K562 (cell line): ENCODE measurements around the gene CPED1. TPM values are rescaled to one million over a fixed set of nuclear protein-coding genes. Genes with fewer than 3 reads are reported as not detected.

Experiments
- KLF10 ChIP-seq: fragments of 250-450 bp; sonication (Bioruptor Pico); IDR thresholded peaks from 2 replicates; pipeline ENCODE4 v1.6.1; 2021; ENCODE audit warnings: matching md5 sums
- MCM5 ChIP-seq: fragments of 450-650 bp; IDR thresholded peaks from 2 replicates; pipeline ENCODE4 v1.6.1; 2016; ENCODE audit warnings: low read depth
- RBM25 ChIP-seq: fragments of 200-400 bp; formaldehyde crosslinking; IDR thresholded peaks from 2 replicates; pipeline ENCODE4 v1.6.1; 2018; ENCODE audit warnings: low read length, low read depth, moderate library complexity; ENCODE audit not compliant: severe bottlenecking
- SRSF3 ChIP-seq: fragments of 200-400 bp; formaldehyde crosslinking; IDR thresholded peaks from 2 replicates; pipeline ENCODE4 v1.6.1; 2016; ENCODE audit warnings: mild to moderate bottlenecking, low read length, moderate library complexity; ENCODE audit not compliant: insufficient read depth
- ZBTB11 ChIP-seq, 3 experiments: fragments of 200-800 bp in 1 of 3; fragments of 250-450 bp in 1 of 3; fragments of 450-650 bp in 1 of 3; sonication (Bioruptor Pico) in 1 of 3; sonication (Bioruptor generic) in 1 of 3; formaldehyde crosslinking in 1 of 3; IDR thresholded peaks; 2 replicates each; pipeline versions ENCODE4 v1.6.1 to v1.8.0; 2016 to 2022; ENCODE audit warnings: mild to moderate bottlenecking in 2 of 3, missing genetic modification characterization in 2 of 3, missing compliant biosample characterization in 1 of 3, moderate library complexity in 1 of 3
- polyA plus RNA-seq, 8 experiments: library from polyadenylated mRNA; depleted of rRNA in 4 of 8; stranded (reverse) in 5 of 8; unstranded in 3 of 8; fragments of >200 nt; fragmentation: Nextera tagmentation in 2 of 8; fragmentation: Illumina TruSeq in 1 of 8; extraction: Ambion mirVana in 2 of 8; extraction: Trizol in 1 of 8; gene quantifications; 2 replicates each; pipeline versions ENCODE4 v1.2.1 to v1.2.3, GENCODE V29; 2011 to 2014; ENCODE audit warnings: inconsistent platforms in 1 of 8, missing spikeins in 1 of 8
- total RNA-seq, 7 experiments: library from RNA; depleted of rRNA in 6 of 7; stranded (reverse); fragments of >200 nt in 6 of 7; fragmentation: Illumina TruSeq in 2 of 7; extraction: Trizol in 2 of 7; gene quantifications; 2 replicates each; pipeline versions ENCODE4 v1.2.1 to v1.2.3, GENCODE V29; 2011 to 2021; ENCODE audit warnings: low replicate concordance in 1 of 7
- TF ChIP-seq, protein P1 (sequence below): fragments of 450-650 bp; formaldehyde crosslinking; IDR thresholded peaks from 2 replicates; pipeline ENCODE4 v1.4.0; 2020; ENCODE audit warnings: mild to moderate bottlenecking, mixed read lengths
- TF ChIP-seq, protein P2 (sequence below): fragments of 450-650 bp; IDR thresholded peaks from 2 replicates; pipeline ENCODE4 v1.6.1; 2016; ENCODE audit warnings: mild to moderate bottlenecking, moderate library complexity
- TF ChIP-seq, protein P3 (sequence below): sonication (generic); formaldehyde crosslinking; IDR thresholded peaks from 2 replicates; pipeline ENCODE4 v1.8.0; 2022; ENCODE audit warnings: mild to moderate bottlenecking, missing genetic modification reagents

CPED1 gene
- total and polyA plus RNA-seq, 9 of the 15 experiments (the other 6 are each of a cell fraction or from before 2014, with no cell fraction given) = 195 to 393 (median 290) TPM

DNA sequence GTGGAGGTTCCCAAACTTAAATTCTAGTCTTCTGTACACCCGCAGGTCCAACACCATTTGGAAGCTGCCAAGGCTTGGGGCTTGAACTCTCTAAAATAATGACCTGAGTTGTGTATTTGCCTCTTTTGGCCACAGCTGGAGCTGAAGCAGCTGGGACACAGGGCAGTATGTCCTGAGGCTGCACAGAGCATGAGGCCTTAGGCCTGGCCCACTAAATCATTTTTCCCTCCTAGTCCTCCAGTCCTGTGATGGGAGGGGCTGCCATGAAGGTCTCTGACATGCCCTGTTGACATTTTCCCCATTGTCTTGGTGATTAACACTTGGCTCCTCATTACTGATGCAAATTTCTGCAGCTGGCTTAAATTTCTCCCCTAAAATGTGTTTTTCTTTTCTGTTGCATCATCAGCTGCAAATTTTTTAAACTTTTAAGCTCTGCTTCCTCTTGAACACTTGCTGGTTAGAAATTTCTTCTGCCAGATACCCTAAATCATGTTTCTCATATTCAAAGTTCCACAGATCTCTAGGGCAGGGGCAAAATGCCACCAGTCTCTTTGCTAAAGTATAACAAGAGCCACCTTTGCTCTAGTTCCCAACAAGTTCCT lies 296.7 kb downstream of the CPED1 start (continued):
- TF ChIP-seq MCM5 (no peak), RBM25 (no peak), KLF10 (CRISPR knock-in tag) (no peak), ZBTB11 (CRISPR knock-in tag; IDR thresholded peaks at IDR 0.05) (no peak), SRSF3 (no peak)
- TF ChIP-seq, protein P1, sequence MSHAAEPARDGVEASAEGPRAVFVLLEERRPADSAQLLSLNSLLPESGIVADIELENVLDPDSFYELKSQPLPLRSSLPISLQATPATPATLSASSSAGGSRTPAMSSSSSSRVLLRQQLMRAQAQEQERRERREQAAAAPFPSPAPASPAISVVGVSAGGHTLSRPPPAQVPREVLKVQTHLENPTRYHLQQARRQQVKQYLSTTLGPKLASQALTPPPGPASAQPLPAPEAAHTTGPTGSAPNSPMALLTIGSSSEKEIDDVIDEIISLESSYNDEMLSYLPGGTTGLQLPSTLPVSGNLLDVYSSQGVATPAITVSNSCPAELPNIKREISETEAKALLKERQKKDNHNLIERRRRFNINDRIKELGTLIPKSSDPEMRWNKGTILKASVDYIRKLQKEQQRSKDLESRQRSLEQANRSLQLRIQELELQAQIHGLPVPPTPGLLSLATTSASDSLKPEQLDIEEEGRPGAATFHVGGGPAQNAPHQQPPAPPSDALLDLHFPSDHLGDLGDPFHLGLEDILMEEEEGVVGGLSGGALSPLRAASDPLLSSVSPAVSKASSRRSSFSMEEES (CRISPR knock-in tag) = no peak
- TF ChIP-seq, protein P2, sequence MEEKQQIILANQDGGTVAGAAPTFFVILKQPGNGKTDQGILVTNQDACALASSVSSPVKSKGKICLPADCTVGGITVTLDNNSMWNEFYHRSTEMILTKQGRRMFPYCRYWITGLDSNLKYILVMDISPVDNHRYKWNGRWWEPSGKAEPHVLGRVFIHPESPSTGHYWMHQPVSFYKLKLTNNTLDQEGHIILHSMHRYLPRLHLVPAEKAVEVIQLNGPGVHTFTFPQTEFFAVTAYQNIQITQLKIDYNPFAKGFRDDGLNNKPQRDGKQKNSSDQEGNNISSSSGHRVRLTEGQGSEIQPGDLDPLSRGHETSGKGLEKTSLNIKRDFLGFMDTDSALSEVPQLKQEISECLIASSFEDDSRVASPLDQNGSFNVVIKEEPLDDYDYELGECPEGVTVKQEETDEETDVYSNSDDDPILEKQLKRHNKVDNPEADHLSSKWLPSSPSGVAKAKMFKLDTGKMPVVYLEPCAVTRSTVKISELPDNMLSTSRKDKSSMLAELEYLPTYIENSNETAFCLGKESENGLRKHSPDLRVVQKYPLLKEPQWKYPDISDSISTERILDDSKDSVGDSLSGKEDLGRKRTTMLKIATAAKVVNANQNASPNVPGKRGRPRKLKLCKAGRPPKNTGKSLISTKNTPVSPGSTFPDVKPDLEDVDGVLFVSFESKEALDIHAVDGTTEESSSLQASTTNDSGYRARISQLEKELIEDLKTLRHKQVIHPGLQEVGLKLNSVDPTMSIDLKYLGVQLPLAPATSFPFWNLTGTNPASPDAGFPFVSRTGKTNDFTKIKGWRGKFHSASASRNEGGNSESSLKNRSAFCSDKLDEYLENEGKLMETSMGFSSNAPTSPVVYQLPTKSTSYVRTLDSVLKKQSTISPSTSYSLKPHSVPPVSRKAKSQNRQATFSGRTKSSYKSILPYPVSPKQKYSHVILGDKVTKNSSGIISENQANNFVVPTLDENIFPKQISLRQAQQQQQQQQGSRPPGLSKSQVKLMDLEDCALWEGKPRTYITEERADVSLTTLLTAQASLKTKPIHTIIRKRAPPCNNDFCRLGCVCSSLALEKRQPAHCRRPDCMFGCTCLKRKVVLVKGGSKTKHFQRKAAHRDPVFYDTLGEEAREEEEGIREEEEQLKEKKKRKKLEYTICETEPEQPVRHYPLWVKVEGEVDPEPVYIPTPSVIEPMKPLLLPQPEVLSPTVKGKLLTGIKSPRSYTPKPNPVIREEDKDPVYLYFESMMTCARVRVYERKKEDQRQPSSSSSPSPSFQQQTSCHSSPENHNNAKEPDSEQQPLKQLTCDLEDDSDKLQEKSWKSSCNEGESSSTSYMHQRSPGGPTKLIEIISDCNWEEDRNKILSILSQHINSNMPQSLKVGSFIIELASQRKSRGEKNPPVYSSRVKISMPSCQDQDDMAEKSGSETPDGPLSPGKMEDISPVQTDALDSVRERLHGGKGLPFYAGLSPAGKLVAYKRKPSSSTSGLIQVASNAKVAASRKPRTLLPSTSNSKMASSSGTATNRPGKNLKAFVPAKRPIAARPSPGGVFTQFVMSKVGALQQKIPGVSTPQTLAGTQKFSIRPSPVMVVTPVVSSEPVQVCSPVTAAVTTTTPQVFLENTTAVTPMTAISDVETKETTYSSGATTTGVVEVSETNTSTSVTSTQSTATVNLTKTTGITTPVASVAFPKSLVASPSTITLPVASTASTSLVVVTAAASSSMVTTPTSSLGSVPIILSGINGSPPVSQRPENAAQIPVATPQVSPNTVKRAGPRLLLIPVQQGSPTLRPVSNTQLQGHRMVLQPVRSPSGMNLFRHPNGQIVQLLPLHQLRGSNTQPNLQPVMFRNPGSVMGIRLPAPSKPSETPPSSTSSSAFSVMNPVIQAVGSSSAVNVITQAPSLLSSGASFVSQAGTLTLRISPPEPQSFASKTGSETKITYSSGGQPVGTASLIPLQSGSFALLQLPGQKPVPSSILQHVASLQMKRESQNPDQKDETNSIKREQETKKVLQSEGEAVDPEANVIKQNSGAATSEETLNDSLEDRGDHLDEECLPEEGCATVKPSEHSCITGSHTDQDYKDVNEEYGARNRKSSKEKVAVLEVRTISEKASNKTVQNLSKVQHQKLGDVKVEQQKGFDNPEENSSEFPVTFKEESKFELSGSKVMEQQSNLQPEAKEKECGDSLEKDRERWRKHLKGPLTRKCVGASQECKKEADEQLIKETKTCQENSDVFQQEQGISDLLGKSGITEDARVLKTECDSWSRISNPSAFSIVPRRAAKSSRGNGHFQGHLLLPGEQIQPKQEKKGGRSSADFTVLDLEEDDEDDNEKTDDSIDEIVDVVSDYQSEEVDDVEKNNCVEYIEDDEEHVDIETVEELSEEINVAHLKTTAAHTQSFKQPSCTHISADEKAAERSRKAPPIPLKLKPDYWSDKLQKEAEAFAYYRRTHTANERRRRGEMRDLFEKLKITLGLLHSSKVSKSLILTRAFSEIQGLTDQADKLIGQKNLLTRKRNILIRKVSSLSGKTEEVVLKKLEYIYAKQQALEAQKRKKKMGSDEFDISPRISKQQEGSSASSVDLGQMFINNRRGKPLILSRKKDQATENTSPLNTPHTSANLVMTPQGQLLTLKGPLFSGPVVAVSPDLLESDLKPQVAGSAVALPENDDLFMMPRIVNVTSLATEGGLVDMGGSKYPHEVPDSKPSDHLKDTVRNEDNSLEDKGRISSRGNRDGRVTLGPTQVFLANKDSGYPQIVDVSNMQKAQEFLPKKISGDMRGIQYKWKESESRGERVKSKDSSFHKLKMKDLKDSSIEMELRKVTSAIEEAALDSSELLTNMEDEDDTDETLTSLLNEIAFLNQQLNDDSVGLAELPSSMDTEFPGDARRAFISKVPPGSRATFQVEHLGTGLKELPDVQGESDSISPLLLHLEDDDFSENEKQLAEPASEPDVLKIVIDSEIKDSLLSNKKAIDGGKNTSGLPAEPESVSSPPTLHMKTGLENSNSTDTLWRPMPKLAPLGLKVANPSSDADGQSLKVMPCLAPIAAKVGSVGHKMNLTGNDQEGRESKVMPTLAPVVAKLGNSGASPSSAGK = no peak
- TF ChIP-seq, protein P3, sequence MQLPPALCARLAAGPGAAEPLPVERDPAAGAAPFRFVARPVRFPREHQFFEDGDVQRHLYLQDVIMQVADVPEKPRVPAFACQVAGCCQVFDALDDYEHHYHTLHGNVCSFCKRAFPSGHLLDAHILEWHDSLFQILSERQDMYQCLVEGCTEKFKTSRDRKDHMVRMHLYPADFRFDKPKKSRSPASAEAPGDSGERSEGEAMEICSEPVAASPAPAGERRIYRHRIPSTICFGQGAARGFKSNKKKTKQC = no peak
